K562 (cell line): Measurements from ENCODE around the gene CDC25B. TPM values are rescaled to one million over a fixed set of nuclear protein-coding genes. Genes with fewer than 3 reads are reported as not detected.
"Not testable (repeated sequence)": the region's sequence is repeated elsewhere in the genome, so short reads cannot be mapped to it uniquely, and the experiment has no call there.

Experiments used
- ATAC-seq: fragments of 200-7000 bp; cut with Tn5 transposase; 3 replicates; pipeline ENCODE4 v1.9.1; 2020; ENCODE audit warnings: moderate library complexity
- BruUV-seq: library from RNA; stranded (reverse); fragments of 400-500 nt; replicated peaks from 2 replicates; lab custom pipeline; 2021; lab: Mats Ljungman, UMichigan
- CTCF ChIA-PET: fragments of 300-600 bp; formaldehyde crosslinking; extraction: SDS; loops from one replicate; lab custom pipeline; 2021; ENCODE audit warnings: low intra/inter-chr PET ratio; lab: Yijun Ruan, JAX
- POLR2A ChIA-PET: fragments of 300-600, 350-650 bp; sonication (Branson Sonifier 250); formaldehyde crosslinking; extraction: SDS; loops from one replicate; lab custom pipeline; 2021; ENCODE audit warnings: antibody characterized with exemption, inconsistent platforms; lab: Yijun Ruan, JAX
- DNase-seq, 4 experiments: peaks; one replicate each; pipeline versions ENCODE4 v3.0.0 to v3.0.0-alpha.2; 2011 to 2018; ENCODE audit warnings: low spot score in 3 of 4, mixed read lengths in 3 of 4; ENCODE audit errors: extremely low read depth in 1 of 4
- FAIRE-seq: peaks from 2 replicates; lab custom pipeline; 2011; peaks lifted over from hg19 to GRCh38; lab: Jason Lieb, UNC
- H2AFZ ChIP-seq: 2 replicates; pipeline ENCODE4 v1.6.0; 2011; ENCODE audit warnings: low read depth, low read length, control low read depth, inconsistent platforms
- H3K27ac ChIP-seq: fragments of 200-600 bp; 3 replicates; pipeline ENCODE4 v1.8.0; 2011; ENCODE audit warnings: low read depth, mild to moderate bottlenecking, control low read depth, inconsistent platforms, low read length, moderate library complexity, mixed read lengths; ENCODE audit errors: extremely low read depth
- H3K27me3 ChIP-seq, 2 experiments: fragments of 300-600 bp in 1 of 2; 2 replicates in 1 of 2; 3 replicates in 1 of 2; pipeline versions ENCODE4 v1.6.0 to v1.8.0; 2011; ENCODE audit warnings: inconsistent platforms in 2 of 2, low read length in 2 of 2, mild to moderate bottlenecking in 1 of 2, mixed read lengths in 1 of 2, moderate library complexity in 1 of 2; ENCODE audit not compliant: control insufficient read depth in 2 of 2, insufficient read depth in 2 of 2
- H3K36me3 ChIP-seq: fragments of 300-600 bp; 3 replicates; pipeline ENCODE4 v1.8.0; 2011; ENCODE audit warnings: mild to moderate bottlenecking, low read length, inconsistent platforms; ENCODE audit not compliant: control insufficient read depth, insufficient read depth
- H3K4me1 ChIP-seq, 2 experiments: fragments of 200-600 bp in 1 of 2; replicated peaks in 1 of 2; 2 replicates in 1 of 2; 3 replicates in 1 of 2; pipeline versions ENCODE4 v1.5.1 to v1.8.0; 2011; ENCODE audit warnings: inconsistent platforms in 2 of 2, low read length in 2 of 2, mild to moderate bottlenecking in 1 of 2, mixed read lengths in 1 of 2, moderate library complexity in 1 of 2; ENCODE audit not compliant: control insufficient read depth in 2 of 2, insufficient read depth in 2 of 2
- H3K4me2 ChIP-seq: 2 replicates; pipeline ENCODE4 v1.6.1; 2011; ENCODE audit warnings: low read length, control low read depth, inconsistent platforms, mixed read lengths; ENCODE audit not compliant: insufficient read depth
- H3K4me3 ChIP-seq: fragments of 200-600 bp; sonication (generic), shearing (Covaris generic); 2 replicates; pipeline ENCODE4 v1.5.1; 2016; ENCODE audit warnings: control low read depth, inconsistent platforms
- H3K79me2 ChIP-seq: fragments of 200-600 bp; 3 replicates; pipeline ENCODE4 v1.8.0; 2011; ENCODE audit warnings: low read length, inconsistent platforms; ENCODE audit not compliant: control insufficient read depth, insufficient read depth
- H3K9ac ChIP-seq, 2 experiments: 2 replicates each; pipeline versions ENCODE4 v1.6.0 to v1.6.1; 2011; ENCODE audit warnings: low read depth in 2 of 2, low read length in 2 of 2, control low read depth in 1 of 2, inconsistent platforms in 1 of 2, mild to moderate bottlenecking in 1 of 2, mixed read lengths in 1 of 2; ENCODE audit not compliant: insufficient read depth in 1 of 2
- H3K9me1 ChIP-seq: one replicate; pipeline ENCODE4 v1.6.0; 2011; ENCODE audit warnings: inconsistent platforms, mild to moderate bottlenecking, low read length, moderate library complexity; ENCODE audit not compliant: control insufficient read depth, insufficient read depth
- H3K9me3 ChIP-seq: replicated peaks from 2 replicates; pipeline ENCODE4 v1.5.1; 2011; ENCODE audit warnings: low read depth, low read length, inconsistent platforms; ENCODE audit not compliant: control insufficient read depth, insufficient read depth
- H4K20me1 ChIP-seq: replicated peaks from 2 replicates; pipeline ENCODE4 v1.6.1; 2011; ENCODE audit warnings: low read length, inconsistent platforms, mixed read lengths; ENCODE audit not compliant: control insufficient read depth, insufficient read depth
- ARID1B ChIP-seq: fragments of 450-650 bp; IDR thresholded peaks from 2 replicates; pipeline ENCODE4 v1.6.1; 2016; ENCODE audit warnings: antibody characterized with exemption, mild to moderate bottlenecking, inconsistent platforms
- GABPA ChIP-seq: fragments of 200-800 bp; sonication (Bioruptor generic); conservative IDR thresholded peaks from 2 replicates; pipeline ENCODE4 v1.6.1; 2016; ENCODE audit warnings: low read depth, missing genetic modification characterization, missing compliant biosample characterization
- GATA2 ChIP-seq: sonication (generic); formaldehyde crosslinking; IDR thresholded peaks from 2 replicates; pipeline ENCODE4 v1.4.0; 2020; ENCODE audit warnings: mild to moderate bottlenecking, missing genetic modification reagents
- GATAD2B ChIP-seq: fragments of 450-650 bp; IDR thresholded peaks from 2 replicates; pipeline ENCODE4 v1.6.1; 2017; ENCODE audit warnings: mild to moderate bottlenecking, borderline replicate concordance
- ZNF311 ChIP-seq: fragments of 250-450 bp; sonication (Bioruptor Pico); IDR thresholded peaks from 2 replicates; pipeline ENCODE4 v1.4.0; 2020; ENCODE audit warnings: mild to moderate bottlenecking, moderate library complexity
- ZNF639 ChIP-seq, 2 experiments: fragments of 200-800 bp in 1 of 2; sonication (Bioruptor generic) in 1 of 2; sonication (generic) in 1 of 2; formaldehyde crosslinking in 1 of 2; IDR thresholded peaks in 1 of 2; conservative IDR thresholded peaks in 1 of 2; 2 replicates each; pipeline versions ENCODE4 v1.5.0 to v1.6.1; 2016 to 2020; ENCODE audit warnings: missing compliant biosample characterization in 1 of 2, missing genetic modification characterization in 1 of 2, missing genetic modification reagents in 1 of 2
- ZNF766 ChIP-seq: fragments of 200-800 bp; sonication (Bioruptor generic); conservative IDR thresholded peaks from 2 replicates; pipeline ENCODE4 v1.6.1; 2016; ENCODE audit warnings: missing genetic modification characterization, missing compliant biosample characterization
- WGBS: fragments of 100-300 bp; shearing (Covaris generic); methylation state at CpG from one replicate; pipeline ENCODE4 v1.1.6; 2016; ENCODE audit warnings: low coverage, mixed read lengths; ENCODE audit not compliant: insufficient coverage; ENCODE audit errors: missing lambda C conversion rate; 5-methylcytosine and 5-hydroxymethylcytosine counted together
- in situ Hi-C: fragments of 300-500 bp; cut with MboI; formaldehyde crosslinking; loops from 4 replicates; pipeline ENCODE4 v1.15.0; 2018; ENCODE audit warnings: inconsistent platforms, mixed read lengths
- intact Hi-C: fragments of 100-400 bp; cut with micrococcal nuclease; formaldehyde crosslinking; loops from 2 replicates; pipeline ENCODE4 v1.14.2; 2022
- polyA plus RNA-seq, 8 experiments: library from polyadenylated mRNA; depleted of rRNA in 4 of 8; stranded (reverse) in 5 of 8; unstranded in 3 of 8; fragments of >200 nt; fragmentation: Nextera tagmentation in 2 of 8; fragmentation: Illumina TruSeq in 1 of 8; extraction: Ambion mirVana in 2 of 8; extraction: Trizol in 1 of 8; gene quantifications; 2 replicates each; pipeline versions ENCODE4 v1.2.1 to v1.2.3, GENCODE V29; 2011 to 2014; ENCODE audit warnings: inconsistent platforms in 1 of 8, missing spikeins in 1 of 8
- total RNA-seq, 7 experiments: library from RNA; depleted of rRNA in 6 of 7; stranded (reverse); fragments of >200 nt in 6 of 7; fragmentation: Illumina TruSeq in 2 of 7; extraction: Trizol in 2 of 7; gene quantifications; 2 replicates each; pipeline versions ENCODE4 v1.2.1 to v1.2.3, GENCODE V29; 2011 to 2021; ENCODE audit warnings: low replicate concordance in 1 of 7

CDC25B gene
- total and polyA plus RNA-seq, 9 of the 15 experiments (the other 6 are each of a cell fraction or from before 2014, with no cell fraction given) = 2.3 to 35.7 (median 9.5) TPM

- peak; percentile 41 for TF ChIP-seq GABPA (tag)
- peak; percentile 49; the same call in 1 of the 2 replicates for TF ChIP-seq ZNF311 (CRISPR knock-in tag)
- 0 out of 2 replicates have a peak, but pooled peaks have one; percentile 21 for TF ChIP-seq ZNF766
- peak; percentile 40; the same call in 1 of the 2 replicates for TF ChIP-seq GATAD2B
- peak; percentile 81 for TF ChIP-seq GATA2 (CRISPR knock-in tag)
- TF ChIP-seq ARID1B = peak; percentile 73
- 0 out of 4 replicates have a peak, but pooled peaks of 1 of the 2 experiments have one; percentile 17 for TF ChIP-seq ZNF639 (CRISPR knock-in tag; conservative IDR thresholded peaks at IDR 0.05 in 1 of 2, IDR thresholded peaks at IDR 0.05 in 1 of 2)
Measured at GRCh38 chr20:3839328-3839727, 43.2 kb downstream of the CDC25B start (continued).

- H3K27ac ChIP-seq, in situ Hi-C loops: not testable (repeated sequence)
- POLR2A ChIA-PET = interaction anchor here (0.7 to 1.0 kb wide), 2 partner anchors 8 to 13 kb away, joined by 3 read pairs; no protein-coding TSS in a partner anchor
Measured at GRCh38 chr20:3840201-3840600, 44.1 kb downstream of the CDC25B start.

More at GRCh38 chr20:3840201-3840600, 44.1 kb downstream of the CDC25B start:
- CTCF ChIA-PET, H3K9ac ChIP-seq, BruUV-seq, H3K4me2 ChIP-seq, DNase-seq, H3K36me3 ChIP-seq, H2AFZ ChIP-seq, H3K9me3 ChIP-seq, H3K27me3 ChIP-seq, H3K9me1 ChIP-seq, FAIRE-seq, H3K4me3 ChIP-seq, H3K79me2 ChIP-seq, ATAC-seq, intact Hi-C loops, H4K20me1 ChIP-seq: not testable (repeated sequence)
- 85% methylated on average over 5 of the region's 7 CpGs for WGBS
- H3K4me1 ChIP-seq = peaks cover 32 to 35% of the 10 kb centered on the region in 2 experiments; a peak in 4 of 5 replicates
